ENCODE data around the gene WDR88.

The WDR88 gene

GRCh38 chr19:33210266-33210940, 78.5 kb downstream of the WDR88 start:
- DNase-seq (ENCODE audit: low read depth), result no peak
- no peak for TF ChIP-seq CTCF (IDR thresholded peaks at IDR 0.05; ENCODE audit: control insufficient read depth, extremely low read depth, insufficient read depth)
- H3K4me3 ChIP-seq (ENCODE audit: low read depth, low read length), result no peak overlapping the region

GRCh38 chr19:33211794-33212435, 80.0 kb downstream of the WDR88 start:
- H3K4me3 ChIP-seq (ENCODE audit: low read depth, low read length), result no peak overlapping the region
- no peak for DNase-seq (ENCODE audit: low read depth)
- no peak for TF ChIP-seq CTCF (IDR thresholded peaks at IDR 0.05; ENCODE audit: control insufficient read depth, extremely low read depth, insufficient read depth)

- no peak for TF ChIP-seq CTCF (IDR thresholded peaks at IDR 0.05; ENCODE audit: control insufficient read depth, extremely low read depth, insufficient read depth)
- no peak overlapping the region for H3K4me3 ChIP-seq (ENCODE audit: low read depth, low read length)
- no peak for DNase-seq (ENCODE audit: low read depth)
Measured at GRCh38 chr19:33212436-33213172, 80.7 kb downstream of the WDR88 start.

GRCh38 chr19:33214596-33214995, 82.7 kb downstream of the WDR88 start:
- TF ChIP-seq CTCF (IDR thresholded peaks at IDR 0.05; ENCODE audit: control insufficient read depth, extremely low read depth, insufficient read depth), result peak; percentile 25; the same call in 1 of the 2 replicates
- no peak overlapping the region for H3K4me3 ChIP-seq (ENCODE audit: low read depth, low read length)
- no peak for DNase-seq (ENCODE audit: low read depth)

- DNase-seq (ENCODE audit: low read depth), result no peak
- no peak for TF ChIP-seq CTCF (IDR thresholded peaks at IDR 0.05; ENCODE audit: control insufficient read depth, extremely low read depth, insufficient read depth)
- H3K4me3 ChIP-seq (ENCODE audit: low read depth, low read length), result no peak overlapping the region
Measured at GRCh38 chr19:33215438-33216197, 83.7 kb downstream of the WDR88 start.

- DNase-seq (ENCODE audit: low read depth), result no peak
- no peak overlapping the region for H3K4me3 ChIP-seq (ENCODE audit: low read depth, low read length)
- no peak for TF ChIP-seq CTCF (IDR thresholded peaks at IDR 0.05; ENCODE audit: control insufficient read depth, extremely low read depth, insufficient read depth)
Measured at GRCh38 chr19:33216198-33216830, 84.4 kb downstream of the WDR88 start.
